Psoas muscle (tissue), 8 donors: ENCODE measurements around the gene FYN. TPM values are rescaled to one million over a fixed set of nuclear protein-coding genes. Genes with fewer than 3 reads are reported as not detected.
"Not testable (repeated sequence)": the region's sequence is repeated elsewhere in the genome, so short reads cannot be mapped to it uniquely, and the experiment has no call there.

ENCODE experiments used
- ATAC-seq, 4 donors: fragments of 200-7000 bp; cut with Tn5 transposase; one replicate each; pipeline ENCODE4 v1.9.1; 2020; ENCODE audit warnings: moderate library complexity in 3 of 4, mild to moderate bottlenecking in 2 of 4
- DNase-seq, 2 donors: peaks; one replicate each; pipeline ENCODE4 v3.0.0-alpha.2; 2020
- H3K27ac ChIP-seq: fragments of 200-600 bp; one replicate; pipeline ENCODE4 v1.8.0; 2022
- H3K27me3 ChIP-seq, 3 donors: fragments of 200-600 bp in 1 of 3; one replicate each; pipeline versions ENCODE4 v1.6.1 to v1.8.0; 2013 to 2022; ENCODE audit warnings: low read length in 2 of 3, mild to moderate bottlenecking in 2 of 3, moderate library complexity in 1 of 3; ENCODE audit not compliant: insufficient read depth in 3 of 3
- H3K36me3 ChIP-seq, 2 donors: fragments of 200-600 bp in 1 of 2; one replicate each; pipeline versions ENCODE4 v1.6.1 to v1.8.0; 2013 to 2022; ENCODE audit warnings: low read depth in 1 of 2, mild to moderate bottlenecking in 1 of 2, moderate library complexity in 1 of 2; ENCODE audit not compliant: insufficient read depth in 1 of 2
- H3K4me1 ChIP-seq: fragments of 200-600 bp; one replicate; pipeline ENCODE4 v1.8.0; 2022
- H3K4me3 ChIP-seq: fragments of 200-600 bp; one replicate; pipeline ENCODE4 v1.8.0; 2022; ENCODE audit warnings: mild to moderate bottlenecking
- H3K9me3 ChIP-seq: fragments of 200-600 bp; one replicate; pipeline ENCODE4 v1.8.0; 2022
- CTCF ChIP-seq: fragments of 200-600 bp; IDR thresholded peaks from one replicate; pipeline ENCODE4 v1.8.0; 2022; ENCODE audit warnings: antibody characterized with exemption
- WGBS, 3 donors: extraction: QIAGEN DNeasy Blood & Tissue Kit; methylation state at CpG; one replicate each; pipeline versions ENCODE4 v1.1.6 to v1.1.7; 2013; 5-methylcytosine and 5-hydroxymethylcytosine counted together
- intact Hi-C, 2 donors: fragments of 100-400 bp; cut with DNase I; formaldehyde crosslinking; loops; one replicate each; pipeline versions ENCODE4 v1.11.0 to v1.14.2; 2022
- polyA plus RNA-seq, 3 donors: library from polyadenylated mRNA; stranded (reverse); fragments of 200-250 nt; gene quantifications; one replicate each; pipeline ENCODE4 v1.2.3, GENCODE V29; 2013
- total RNA-seq, 4 donors: library from RNA; stranded (reverse); fragmentation: NEBNext Ultra II Directional in 2 of 4; extraction: Animal tissue kit (Norgen Biotek cat#: 25700) in 2 of 4; gene quantifications; one replicate each; pipeline versions ENCODE4 v1.2.1 to v1.2.4, GENCODE V29; 2021 to 2023
- donor health status: healthy with polysubstance abuse.
- donor health status: DM: no; HTN: no; CAD: no; lungs with moderate emphysema.
- donor health status: Bipolar disorder and iron deficiency.
- donor health status: healthy.
- donor health status: DM: yes; HTN: yes; CAD: no.
- donor health status: DM: no; HTN: no; CAD: no.
- donor health status: DM: no; HTN: no; CAD: no.
- donor health status: DM: yes; HTN: yes; CAD: no.

Gene FYN
- total and polyA plus RNA-seq, 7 donors, result 7.1 to 27.8 (median 12.3) TPM

GRCh38 chr6:111837007-111837406 lies 36.2 kb downstream of the FYN start:
- WGBS, 3 donors, result 94 to 97% (median 95%) methylated on average over 6 of the region's 6 CpGs
- no peak for ATAC-seq
- no peak for DNase-seq
- Histone ChIP-seq H3K27ac (no peak overlapping the region), H3K9me3 (no peaks in the 10 kb centered on the region), H3K4me3 (no peak overlapping the region), H3K4me1 (peaks cover 4% of the 10 kb centered on the region), H3K27me3 (no peaks in the 10 kb centered on the region), H3K36me3 (no peaks in the 10 kb centered on the region)
- intact Hi-C loops, result no loop called here
- no peak for TF ChIP-seq CTCF

- H3K9me3 ChIP-seq, result no peaks in the 10 kb centered on the region
- H3K4me1 ChIP-seq, result no peaks in the 10 kb centered on the region
- intact Hi-C loops, result no loop called here
- H3K27me3 ChIP-seq, result no peaks in the 10 kb centered on the region
- WGBS, 3 donors, result 76 to 96% (median 77%) methylated on average over 1 of the region's 1 CpG
- no peak overlapping the region for H3K4me3 ChIP-seq
- no peak overlapping the region for H3K27ac ChIP-seq
- DNase-seq (no peak), ATAC-seq (no peak)
- no peaks in the 10 kb centered on the region for H3K36me3 ChIP-seq
- TF ChIP-seq CTCF, result no peak
These were observed 37.4 kb downstream of the FYN start for GRCh38 chr6:111835807-111836206.

- H3K4me1 ChIP-seq, ATAC-seq: not testable (repeated sequence)
- WGBS, 3 donors, result 86 to 90% (median 89%) methylated on average over 7 of the region's 7 CpGs
These were observed 37.9 kb downstream of the FYN start for GRCh38 chr6:111835398-111835797.

GRCh38 chr6:111834356-111834755 lies 38.9 kb downstream of the FYN start:
- WGBS, 3 donors, result 92 to 96% (median 93%) methylated on average over 4 of the region's 4 CpGs
- H3K27me3 ChIP-seq, result no peaks in the 10 kb centered on the region
- DNase-seq (no peak), ATAC-seq (no peak)
- TF ChIP-seq CTCF, result no peak
- intact Hi-C loops, result no loop called here
- no peaks in the 10 kb centered on the region for H3K36me3 ChIP-seq
- H3K27ac ChIP-seq, result no peak overlapping the region
- no peaks in the 10 kb centered on the region for H3K9me3 ChIP-seq
- no peak overlapping the region for H3K4me3 ChIP-seq
- no peaks in the 10 kb centered on the region for H3K4me1 ChIP-seq

More at GRCh38 chr6:111835398-111835797, 37.9 kb downstream of the FYN start:
- H3K27ac ChIP-seq, H3K4me3 ChIP-seq, H3K27me3 ChIP-seq, H3K36me3 ChIP-seq, intact Hi-C loops, H3K9me3 ChIP-seq, DNase-seq: not testable (repeated sequence)

GRCh38 chr6:111832833-111833418 lies 40.3 kb downstream of the FYN start:
- Histone ChIP-seq H3K27ac (no peak overlapping the region), H3K36me3 (no peaks in the 10 kb centered on the region), H3K27me3 (no peaks in the 10 kb centered on the region), H3K4me3 (no peak overlapping the region), H3K9me3 (no peaks in the 10 kb centered on the region), H3K4me1 (no peaks in the 10 kb centered on the region)
- WGBS, 3 donors, result 85 to 88% (median 85%) methylated on average over 1 of the region's 1 CpG
- intact Hi-C loops, result no loop called here
- ATAC-seq, result no peak
- no peak for DNase-seq
- no peak for TF ChIP-seq CTCF
